ENCODE data around the gene GTSF1L. TPM values are rescaled to one million over a fixed set of nuclear protein-coding genes. Genes with fewer than 3 reads are reported as not detected.
"Not testable (repeated sequence)": the region's sequence is repeated elsewhere in the genome, so short reads cannot be mapped to it uniquely, and the experiment has no call there.

GTSF1L gene
- total and polyA plus RNA-seq, 4 donors = not detected

DNA sequence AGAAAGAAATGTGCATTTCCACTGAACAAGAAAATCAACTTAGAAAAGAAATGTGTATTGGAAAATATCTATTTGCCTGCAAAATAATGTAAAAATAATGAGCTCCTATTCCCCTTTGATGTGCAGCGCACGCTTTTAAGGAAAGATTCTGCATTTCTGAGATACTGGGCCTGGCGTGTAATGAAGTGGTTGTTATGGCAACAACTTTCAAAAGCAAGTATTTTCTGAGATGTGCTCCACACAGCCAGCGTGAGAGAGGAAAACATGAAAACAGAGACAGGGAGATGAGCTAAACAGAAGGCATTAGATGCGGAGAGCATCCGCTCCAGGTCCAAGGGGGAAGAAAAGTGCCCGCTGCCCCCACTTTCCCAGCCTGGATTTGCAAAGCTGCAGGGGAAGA, 39.1 kb upstream of the GTSF1L start:
- H3K36me3 ChIP-seq (ENCODE audit: control insufficient read depth in 4 of 4, insufficient read depth in 3 of 4, low read depth in 1 of 4, low read length in 3 of 4) = no peaks in the 10 kb centered on the region
- no peak overlapping the region for H3K4me3 ChIP-seq (ENCODE audit: low read depth in 1 of 3, low read length in 3 of 3)
- peaks cover 0 to 3% (median 1%) of the 10 kb centered on the region in 4 donors for H3K27me3 ChIP-seq (ENCODE audit: control insufficient read depth in 4 of 4, insufficient read depth in 4 of 4, low read length in 3 of 4)
- no peaks in the 10 kb centered on the region for H3K9me3 ChIP-seq (ENCODE audit: control insufficient read depth in 4 of 4, low read length in 3 of 4)
- DNase-seq (ENCODE audit: low spot score) = no peak
- 70% methylated on average over 7 of the region's 7 CpGs for WGBS
- no peak overlapping the region for H3K27ac ChIP-seq (ENCODE audit: low read depth in 1 of 2, low read length in 2 of 2)
- TF ChIP-seq RXRA (IDR thresholded peaks at IDR 0.05) (no peak), GABPA (IDR thresholded peaks at IDR 0.05 in 1 of 2, conservative IDR thresholded peaks at IDR 0.05 in 1 of 2) (no peak), HNF4A (conservative IDR thresholded peaks at IDR 0.05) (no peak), NR2F2 (IDR thresholded peaks at IDR 0.05) (no peak), EGR1 (IDR thresholded peaks at IDR 0.05; ENCODE audit: low read depth in 2 of 2) (no peak), HNF4G (IDR thresholded peaks at IDR 0.05) (no peak), FOXA2 (IDR thresholded peaks at IDR 0.05) (no peak), FOXA1 (IDR thresholded peaks at IDR 0.05) (no peak)
- TF ChIP-seq, protein P1, sequence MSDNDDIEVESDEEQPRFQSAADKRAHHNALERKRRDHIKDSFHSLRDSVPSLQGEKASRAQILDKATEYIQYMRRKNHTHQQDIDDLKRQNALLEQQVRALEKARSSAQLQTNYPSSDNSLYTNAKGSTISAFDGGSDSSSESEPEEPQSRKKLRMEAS (IDR thresholded peaks at IDR 0.05) = no peak
- no peaks in the 10 kb centered on the region for H3K4me1 ChIP-seq (ENCODE audit: control insufficient read depth in 4 of 4, insufficient read depth in 4 of 4, low read length in 3 of 4)
- no peak overlapping the region for H3K9ac ChIP-seq (ENCODE audit: low read depth in 1 of 2, low read length in 2 of 2)

DNA sequence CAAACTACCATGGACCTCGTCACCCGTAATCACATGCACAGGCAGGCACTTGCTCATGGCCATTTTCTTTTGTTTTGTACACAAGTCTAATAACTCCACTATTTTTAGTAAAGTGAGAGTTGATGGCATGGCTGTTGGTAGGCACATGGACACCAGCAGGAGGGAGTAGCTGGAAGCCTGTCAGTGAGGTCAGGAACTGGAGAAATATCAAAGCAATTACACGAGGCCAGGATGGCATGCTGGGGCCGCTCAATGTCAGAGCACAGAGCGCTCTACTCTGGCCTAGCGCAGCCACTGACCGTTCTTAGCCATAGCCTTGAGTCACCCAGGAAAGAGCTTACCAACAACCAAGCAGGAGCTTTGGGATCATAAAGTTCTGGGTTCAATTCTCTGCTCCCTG, 36.1 kb upstream of the GTSF1L start:
- TF ChIP-seq EGR1 (IDR thresholded peaks at IDR 0.05; ENCODE audit: low read depth in 2 of 2) (no peak), YY1 (IDR thresholded peaks at IDR 0.05) (no peak), FOXA2 (IDR thresholded peaks at IDR 0.05) (no peak), TAF1 (conservative IDR thresholded peaks at IDR 0.05) (no peak), RAD21 (IDR thresholded peaks at IDR 0.05) (no peak), GABPA (IDR thresholded peaks at IDR 0.05 in 1 of 2, conservative IDR thresholded peaks at IDR 0.05 in 1 of 2) (no peak)
- TF ChIP-seq, protein P2, sequence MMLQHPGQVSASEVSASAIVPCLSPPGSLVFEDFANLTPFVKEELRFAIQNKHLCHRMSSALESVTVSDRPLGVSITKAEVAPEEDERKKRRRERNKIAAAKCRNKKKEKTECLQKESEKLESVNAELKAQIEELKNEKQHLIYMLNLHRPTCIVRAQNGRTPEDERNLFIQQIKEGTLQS (IDR thresholded peaks at IDR 0.05) = no peak
- TF ChIP-seq, protein P3, sequence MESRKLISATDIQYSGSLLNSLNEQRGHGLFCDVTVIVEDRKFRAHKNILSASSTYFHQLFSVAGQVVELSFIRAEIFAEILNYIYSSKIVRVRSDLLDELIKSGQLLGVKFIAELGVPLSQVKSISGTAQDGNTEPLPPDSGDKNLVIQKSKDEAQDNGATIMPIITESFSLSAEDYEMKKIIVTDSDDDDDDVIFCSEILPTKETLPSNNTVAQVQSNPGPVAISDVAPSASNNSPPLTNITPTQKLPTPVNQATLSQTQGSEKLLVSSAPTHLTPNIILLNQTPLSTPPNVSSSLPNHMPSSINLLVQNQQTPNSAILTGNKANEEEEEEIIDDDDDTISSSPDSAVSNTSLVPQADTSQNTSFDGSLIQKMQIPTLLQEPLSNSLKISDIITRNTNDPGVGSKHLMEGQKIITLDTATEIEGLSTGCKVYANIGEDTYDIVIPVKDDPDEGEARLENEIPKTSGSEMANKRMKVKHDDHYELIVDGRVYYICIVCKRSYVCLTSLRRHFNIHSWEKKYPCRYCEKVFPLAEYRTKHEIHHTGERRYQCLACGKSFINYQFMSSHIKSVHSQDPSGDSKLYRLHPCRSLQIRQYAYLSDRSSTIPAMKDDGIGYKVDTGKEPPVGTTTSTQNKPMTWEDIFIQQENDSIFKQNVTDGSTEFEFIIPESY (IDR thresholded peaks at IDR 0.05) = no peak
- Histone ChIP-seq H3K27ac (ENCODE audit: low read depth in 1 of 2, low read length in 2 of 2) (no peak overlapping the region), H3K9ac (ENCODE audit: low read depth in 1 of 2, low read length in 2 of 2) (no peak overlapping the region), H3K4me3 (ENCODE audit: low read depth in 1 of 3, low read length in 3 of 3) (no peak overlapping the region), H3K27me3 (ENCODE audit: control insufficient read depth in 4 of 4, insufficient read depth in 4 of 4, low read length in 3 of 4) (peaks cover 0 to 3% (median 1%) of the 10 kb centered on the region in 4 donors), H3K36me3 (ENCODE audit: control insufficient read depth in 4 of 4, insufficient read depth in 3 of 4, low read depth in 1 of 4, low read length in 3 of 4) (no peaks in the 10 kb centered on the region), H3K9me3 (ENCODE audit: control insufficient read depth in 4 of 4, low read length in 3 of 4) (no peaks in the 10 kb centered on the region), H3K4me1 (ENCODE audit: control insufficient read depth in 4 of 4, insufficient read depth in 4 of 4, low read length in 3 of 4) (no peaks in the 10 kb centered on the region)
- DNase-seq (ENCODE audit: low spot score) = no peak
- 91% methylated on average over 7 of the region's 7 CpGs for WGBS

DNA sequence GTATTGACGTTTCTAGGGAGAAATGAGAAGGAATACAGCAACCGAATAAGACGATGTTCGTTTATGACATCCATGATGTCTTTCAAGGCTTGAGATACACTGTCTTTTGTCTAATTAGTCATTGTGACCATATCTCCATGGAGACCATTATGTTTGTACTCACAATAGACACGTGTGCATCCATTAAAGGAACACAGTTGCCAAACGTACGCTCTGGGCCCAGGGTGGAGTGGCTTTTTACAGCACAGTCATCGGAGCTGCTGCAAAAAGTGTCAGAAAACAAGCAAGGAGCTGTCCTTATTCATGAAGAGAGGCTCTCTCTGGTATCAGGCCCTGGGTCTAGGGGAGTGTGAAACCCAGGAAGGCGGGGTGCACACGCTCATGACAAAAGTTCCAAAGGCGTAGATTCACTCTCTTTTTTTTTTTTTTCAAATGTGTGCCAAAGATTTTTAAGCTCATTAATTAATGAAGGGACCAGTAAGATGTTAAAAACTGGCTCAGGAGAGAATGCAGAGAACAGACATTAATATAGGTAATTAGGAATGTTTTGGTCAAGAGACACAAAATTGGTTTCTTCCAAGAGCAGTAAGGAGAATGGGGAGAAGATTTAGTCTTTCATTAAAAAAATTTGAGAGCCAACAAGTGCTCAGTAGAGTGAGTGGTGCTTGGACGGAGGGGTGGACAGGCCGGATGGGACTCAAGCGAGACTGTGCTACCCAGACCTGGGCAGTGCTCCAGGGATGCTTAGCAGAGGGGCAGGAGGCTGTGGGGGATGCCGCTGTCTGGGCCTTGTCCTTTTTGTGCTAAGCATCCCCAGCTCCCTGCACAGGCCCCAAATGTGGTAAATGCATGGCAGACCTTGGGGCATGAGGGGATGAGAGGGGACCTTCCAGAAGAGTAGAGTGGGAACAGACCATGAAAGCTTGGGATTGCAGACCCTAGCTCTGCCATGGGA, 34.9 kb upstream of the GTSF1L start:
- WGBS = 87% methylated on average over 15 of the region's 15 CpGs
- Histone ChIP-seq H3K4me1 (ENCODE audit: control insufficient read depth in 4 of 4, insufficient read depth in 4 of 4, low read length in 3 of 4) (no peaks in the 10 kb centered on the region), H3K36me3 (ENCODE audit: control insufficient read depth in 4 of 4, insufficient read depth in 3 of 4, low read depth in 1 of 4, low read length in 3 of 4) (no peaks in the 10 kb centered on the region), H3K27me3 (ENCODE audit: control insufficient read depth in 4 of 4, insufficient read depth in 4 of 4, low read length in 3 of 4) (peaks cover 0 to 3% (median 0%) of the 10 kb centered on the region in 4 donors), H3K9me3 (ENCODE audit: control insufficient read depth in 4 of 4, low read length in 3 of 4) (no peaks in the 10 kb centered on the region), H3K9ac (ENCODE audit: low read depth in 1 of 2, low read length in 2 of 2) (no peak overlapping the region), H3K4me3 (ENCODE audit: low read depth in 1 of 3, low read length in 3 of 3) (no peak overlapping the region), H3K27ac (ENCODE audit: low read depth in 1 of 2, low read length in 2 of 2) (no peak overlapping the region)
- DNase-seq (ENCODE audit: low spot score) = no peak
- TF ChIP-seq SP1 (IDR thresholded peaks at IDR 0.05) = no peak
- TF ChIP-seq FOXA1 (IDR thresholded peaks at IDR 0.05) = no peak
- TF ChIP-seq RAD21 (IDR thresholded peaks at IDR 0.05) = no peak
- no peak for TF ChIP-seq HNF4G (IDR thresholded peaks at IDR 0.05)
- no peak for TF ChIP-seq NR2F2 (IDR thresholded peaks at IDR 0.05)
- TF ChIP-seq, protein P2 (IDR thresholded peaks at IDR 0.05) = no peak
- TF ChIP-seq EGR1 (IDR thresholded peaks at IDR 0.05; ENCODE audit: low read depth in 2 of 2) = no peak
- TF ChIP-seq HNF4A (conservative IDR thresholded peaks at IDR 0.05) = no peak
- TF ChIP-seq RXRA (IDR thresholded peaks at IDR 0.05) = no peak
- no peak for TF ChIP-seq JUND (IDR thresholded peaks at IDR 0.05)

DNA sequence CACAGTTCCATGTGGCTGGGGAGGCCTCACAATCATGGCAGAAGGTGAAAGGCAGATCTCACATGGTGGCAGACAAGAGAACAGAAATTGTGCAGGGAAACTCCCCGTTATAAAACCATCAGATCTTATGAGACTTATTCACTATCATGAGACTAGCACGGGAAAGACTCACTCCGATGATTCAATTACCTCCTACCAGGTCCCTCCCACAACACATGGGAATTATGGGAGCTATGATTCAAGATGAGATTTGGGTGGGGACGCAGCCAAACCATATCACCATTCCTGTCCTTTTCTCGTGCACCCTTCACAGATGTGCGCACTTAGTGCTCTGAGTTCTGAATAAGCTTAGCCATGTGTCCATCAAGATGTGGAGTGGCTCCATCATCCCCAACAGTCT, 31.1 kb upstream of the GTSF1L start:
- H3K36me3 ChIP-seq (ENCODE audit: control insufficient read depth in 4 of 4, insufficient read depth in 3 of 4, low read depth in 1 of 4, low read length in 3 of 4); DNase-seq (ENCODE audit: low spot score); H3K27me3 ChIP-seq (ENCODE audit: control insufficient read depth in 4 of 4, insufficient read depth in 4 of 4, low read length in 3 of 4); H3K27ac ChIP-seq (ENCODE audit: low read depth in 1 of 2, low read length in 2 of 2); H3K4me3 ChIP-seq (ENCODE audit: low read depth in 1 of 3, low read length in 3 of 3); H3K9me3 ChIP-seq (ENCODE audit: control insufficient read depth in 4 of 4, low read length in 3 of 4); H3K9ac ChIP-seq (ENCODE audit: low read depth in 1 of 2, low read length in 2 of 2); H3K4me1 ChIP-seq (ENCODE audit: control insufficient read depth in 4 of 4, insufficient read depth in 4 of 4, low read length in 3 of 4): not testable (repeated sequence)
- 93% methylated on average over 6 of the region's 6 CpGs for WGBS
